RCC 7860 (cell line): Measurements from ENCODE around the gene ROMO1.
"Not testable (repeated sequence)": the region's sequence is repeated elsewhere in the genome, so short reads cannot be mapped to it uniquely, and the experiment has no call there.

Experiments
- DNase-seq: peaks from one replicate; pipeline ENCODE4 v3.0.0-alpha.2; 2015; ENCODE audit warnings: low spot score
- FAIRE-seq: peaks from 2 replicates; lab custom pipeline; 2012; peaks lifted over from hg19 to GRCh38; lab: Jason Lieb, UNC

Gene ROMO1

DNA sequence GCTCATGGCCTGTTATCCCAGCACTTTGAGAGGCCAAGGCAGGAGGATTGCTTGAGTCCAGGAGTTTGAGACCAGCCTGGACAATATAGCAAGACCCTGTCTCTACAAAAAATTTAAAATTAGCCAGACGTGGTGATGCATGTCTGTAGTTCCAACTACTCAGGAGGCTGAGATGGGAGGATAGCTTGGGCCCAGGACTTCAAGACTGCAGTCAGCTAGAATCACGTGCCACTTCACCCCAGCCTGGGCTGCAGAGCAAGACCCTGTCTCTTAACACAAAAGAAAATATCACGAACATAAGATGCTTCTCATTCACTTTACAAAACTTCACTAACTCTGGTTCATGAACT is 45.3 kb downstream of the ROMO1 start:
- not testable (repeated sequence) for DNase-seq, FAIRE-seq
